ENCODE measurements around the gene RCAN1. TPM values are rescaled to one million over a fixed set of nuclear protein-coding genes. Genes with fewer than 3 reads are reported as not detected.

The RCAN1 gene
- total RNA-seq, 1 donor from 2014 or later: 9.1 TPM

GRCh38 chr21:34534522-34534921 lies 80.4 kb downstream of the RCAN1 start:
- DNase-seq (ENCODE audit: low spot score): no peak
- Mint-ChIP-seq H3K27ac (ENCODE audit: unreplicated experiment) (no peak overlapping the region), H3K36me3 (ENCODE audit: low read depth, unreplicated experiment) (no peaks in the 10 kb centered on the region), H3K9me3 (ENCODE audit: unreplicated experiment) (no peaks in the 10 kb centered on the region), H3K4me3 (ENCODE audit: unreplicated experiment) (no peak overlapping the region), H3K4me1 (ENCODE audit: unreplicated experiment) (peaks cover 4% of the 10 kb centered on the region), H3K27me3 (ENCODE audit: unreplicated experiment) (peaks cover 4% of the 10 kb centered on the region)
- TF ChIP-seq CTCF (IDR thresholded peaks at IDR 0.05; ENCODE audit: unreplicated experiment): no peak

- Mint-ChIP-seq H3K27ac (ENCODE audit: unreplicated experiment) (no peak overlapping the region), H3K36me3 (ENCODE audit: low read depth, unreplicated experiment) (no peaks in the 10 kb centered on the region), H3K4me1 (ENCODE audit: unreplicated experiment) (peaks cover 4% of the 10 kb centered on the region), H3K27me3 (ENCODE audit: unreplicated experiment) (peaks cover 4% of the 10 kb centered on the region), H3K4me3 (ENCODE audit: unreplicated experiment) (no peak overlapping the region), H3K9me3 (ENCODE audit: unreplicated experiment) (no peaks in the 10 kb centered on the region)
- no peak for DNase-seq (ENCODE audit: low spot score)
- TF ChIP-seq CTCF (IDR thresholded peaks at IDR 0.05; ENCODE audit: unreplicated experiment): no peak
Measured at GRCh38 chr21:34533938-34534337, 81.0 kb downstream of the RCAN1 start.

- H3K27me3 Mint-ChIP-seq (ENCODE audit: unreplicated experiment): peaks cover 4% of the 10 kb centered on the region
- H3K36me3 Mint-ChIP-seq (ENCODE audit: low read depth, unreplicated experiment): peaks cover 5% of the 10 kb centered on the region
- H3K27ac Mint-ChIP-seq (ENCODE audit: unreplicated experiment): no peak overlapping the region
- H3K4me3 Mint-ChIP-seq (ENCODE audit: unreplicated experiment): no peak overlapping the region
- no peak for TF ChIP-seq CTCF (IDR thresholded peaks at IDR 0.05; ENCODE audit: unreplicated experiment)
- peaks cover 10% of the 10 kb centered on the region for H3K4me1 Mint-ChIP-seq (ENCODE audit: unreplicated experiment)
- DNase-seq (ENCODE audit: low spot score): no peak
- H3K9me3 Mint-ChIP-seq (ENCODE audit: unreplicated experiment): no peaks in the 10 kb centered on the region
Measured at GRCh38 chr21:34531399-34531798, 83.5 kb downstream of the RCAN1 start.

- peaks cover 15% of the 10 kb centered on the region for H3K4me1 Mint-ChIP-seq (ENCODE audit: unreplicated experiment)
- no peak for DNase-seq (ENCODE audit: low spot score)
Measured at GRCh38 chr21:34530261-34530660, 84.7 kb downstream of the RCAN1 start.

GRCh38 chr21:34528131-34528561 lies 86.8 kb downstream of the RCAN1 start:
- no peak for TF ChIP-seq CTCF (IDR thresholded peaks at IDR 0.05; ENCODE audit: unreplicated experiment)
- Mint-ChIP-seq H3K4me1 (ENCODE audit: unreplicated experiment) (peaks cover 27% of the 10 kb centered on the region), H3K36me3 (ENCODE audit: low read depth, unreplicated experiment) (peaks cover 5% of the 10 kb centered on the region), H3K4me3 (ENCODE audit: unreplicated experiment) (no peak overlapping the region), H3K27ac (ENCODE audit: unreplicated experiment) (no peak overlapping the region), H3K9me3 (ENCODE audit: unreplicated experiment) (no peaks in the 10 kb centered on the region), H3K27me3 (ENCODE audit: unreplicated experiment) (peaks cover 5% of the 10 kb centered on the region)
- DNase-seq (ENCODE audit: low spot score): no peak

More at GRCh38 chr21:34530261-34530660, 84.7 kb downstream of the RCAN1 start:
- Mint-ChIP-seq H3K36me3 (ENCODE audit: low read depth, unreplicated experiment) (peaks cover 5% of the 10 kb centered on the region), H3K27me3 (ENCODE audit: unreplicated experiment) (peaks cover 4% of the 10 kb centered on the region), H3K9me3 (ENCODE audit: unreplicated experiment) (no peaks in the 10 kb centered on the region), H3K4me3 (ENCODE audit: unreplicated experiment) (no peak overlapping the region), H3K27ac (ENCODE audit: unreplicated experiment) (no peak overlapping the region)
- TF ChIP-seq CTCF (IDR thresholded peaks at IDR 0.05; ENCODE audit: unreplicated experiment): no peak
